K562 (cell line): Measurements from ENCODE around the gene IQCC.

Source experiments
- CREM ChIP-seq: IDR thresholded peaks from 2 replicates; pipeline ENCODE4 v1.6.1; 2014; ENCODE audit warnings: antibody characterized with exemption, low read depth
- CTCF ChIP-seq, 3 experiments: IDR thresholded peaks in 2 of 3; conservative IDR thresholded peaks in 1 of 3; 2 replicates each; pipeline ENCODE4 v1.5.1; 2011 to 2012; ENCODE audit warnings: low read length in 3 of 3, mild to moderate bottlenecking in 3 of 3, control low read depth in 2 of 3, improper control_type of control experiment in 1 of 3, inconsistent platforms in 1 of 3, low read depth in 1 of 3, mixed read lengths in 1 of 3, moderate library complexity in 1 of 3; ENCODE audit not compliant: insufficient read depth in 2 of 3
- KLF16 ChIP-seq: IDR thresholded peaks from 2 replicates; pipeline ENCODE4 v1.6.1; 2016; ENCODE audit warnings: antibody characterized with exemption
- POLR2AphosphoS5 ChIP-seq: IDR thresholded peaks from 2 replicates; pipeline ENCODE4 v1.6.1; 2011; ENCODE audit warnings: mild to moderate bottlenecking, low read depth, low read length, moderate library complexity; ENCODE audit not compliant: control insufficient read depth, insufficient read depth
- ZBTB34 ChIP-seq: fragments of 250-450 bp; sonication (Bioruptor Pico); IDR thresholded peaks from 2 replicates; pipeline ENCODE4 v1.8.0; 2021; ENCODE audit warnings: mild to moderate bottlenecking, moderate library complexity
- ZHX1 ChIP-seq: fragments of 150-350 bp; conservative IDR thresholded peaks from 2 replicates; pipeline ENCODE4 v1.6.1; 2014; ENCODE audit warnings: low read length

DNA sequence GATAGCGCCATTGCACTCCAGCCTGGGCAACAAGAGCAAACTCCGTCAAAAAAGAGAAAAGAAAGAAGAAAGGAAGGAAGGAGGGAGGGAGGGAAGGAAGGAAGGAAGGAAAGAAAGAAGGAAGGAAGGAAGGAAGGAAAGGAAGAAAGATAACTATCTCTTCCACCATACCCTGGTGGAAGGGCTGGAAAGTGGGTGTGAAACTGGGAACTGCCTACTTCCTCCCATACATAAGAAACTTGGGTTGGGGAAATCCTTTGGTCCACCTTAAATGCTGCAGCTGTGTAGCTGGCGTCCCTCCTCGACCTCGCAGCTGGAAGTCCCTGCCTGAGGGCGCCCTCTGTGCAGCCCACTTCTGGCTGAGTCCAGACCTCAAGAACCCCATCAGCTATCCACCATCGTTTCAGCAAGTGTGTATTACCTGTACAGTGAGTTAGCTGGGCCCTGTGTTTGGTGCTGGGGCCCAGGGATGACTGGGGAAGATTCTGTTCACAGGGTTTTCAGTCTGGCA, 36.9 kb downstream of the IQCC start:
- TF ChIP-seq POLR2AphosphoS5 (no peak), CREM (no peak), ZBTB34 (no peak), ZHX1 (no peak), CTCF (IDR thresholded peaks at IDR 0.05 in 2 of 3, conservative IDR thresholded peaks at IDR 0.05 in 1 of 3; ENCODE audit: insufficient read depth in 2 of 3, low read depth in 1 of 3, low read length in 3 of 3) (no peak), KLF16 (no peak)
